Adrenal gland (tissue), 5 donors: Measurements from ENCODE around the gene AK3.

ENCODE experiments used
- CTCF ChIP-seq, 6 experiments: fragments of 450-650 bp in 4 of 6; fragments of 200-600 bp in 2 of 6; sonication (generic) in 1 of 6; IDR thresholded peaks; 1 replicate in 5 of 6; 2 replicates in 1 of 6; pipeline versions ENCODE4 v1.5.1 to v1.8.0; 2016 to 2021; ENCODE audit warnings: antibody characterized with exemption in 6 of 6, mild to moderate bottlenecking in 2 of 6, moderate library complexity in 1 of 6
- POLR2A ChIP-seq, 2 donors: fragments of 450-650 bp; IDR thresholded peaks; one replicate each; pipeline ENCODE4 v1.6.1; 2017; ENCODE audit warnings: antibody characterized with exemption in 2 of 2, mild to moderate bottlenecking in 2 of 2, moderate library complexity in 1 of 2
- donor health status: DM: no; HTN: no; CAD: no.

GRCh38 chr9:4689687-4690104 is 51.3 kb downstream of the AK3 start:
- TF ChIP-seq POLR2A (IDR thresholded peaks at IDR 0.05), result no peak
- TF ChIP-seq CTCF (IDR thresholded peaks at IDR 0.05), result no peak
